GM23338 (cell line): Measurements from ENCODE around the gene FILIP1L. TPM values are rescaled to one million over a fixed set of nuclear protein-coding genes. Genes with fewer than 3 reads are reported as not detected.

Source experiments
- ATAC-seq: fragments of 200-7000 bp; cut with Tn5 transposase; 3 replicates; pipeline ENCODE4 v1.9.1; 2020
- DNase-seq: peaks from one replicate; pipeline ENCODE4 v3.0.0-alpha.2; 2015; ENCODE audit warnings: low spot score
- H2AFZ ChIP-seq: fragments of 200-600 bp; sonication (generic); 2 replicates; pipeline ENCODE4 v1.8.0; 2016; ENCODE audit warnings: antibody characterized with exemption, mild to moderate bottlenecking, moderate library complexity
- H3F3A ChIP-seq: fragments of 200-600 bp; sonication (generic); replicated peaks from 2 replicates; pipeline ENCODE4 v1.8.0; 2017; ENCODE audit warnings: antibody characterized with exemption, mixed run types, low read depth
- H3K27ac ChIP-seq: fragments of 200-600 bp; sonication (generic); 2 replicates; pipeline ENCODE4 v1.6.1; 2016; ENCODE audit warnings: low read depth
- H3K27me3 ChIP-seq: fragments of 200-600 bp; sonication (generic); 2 replicates; pipeline ENCODE4 v1.8.0; 2016; ENCODE audit warnings: mild to moderate bottlenecking, mixed run types, moderate library complexity; ENCODE audit not compliant: insufficient read depth
- H3K36me3 ChIP-seq: fragments of 200-600 bp; sonication (generic); 2 replicates; pipeline ENCODE4 v1.8.0; 2016; ENCODE audit warnings: mild to moderate bottlenecking; ENCODE audit not compliant: insufficient read depth
- H3K4me1 ChIP-seq: fragments of 200-600 bp; sonication (generic); 2 replicates; pipeline ENCODE4 v1.8.0; 2016; ENCODE audit warnings: mild to moderate bottlenecking, moderate library complexity; ENCODE audit not compliant: insufficient read depth
- H3K4me2 ChIP-seq: fragments of 200-600 bp; sonication (generic); 2 replicates; pipeline ENCODE4 v1.7.1; 2017; ENCODE audit warnings: mixed run types
- H3K4me3 ChIP-seq: fragments of 200-600 bp; sonication (generic); 2 replicates; pipeline ENCODE4 v1.6.1; 2016; ENCODE audit warnings: mixed run types
- H3K79me2 ChIP-seq: fragments of 200-600 bp; sonication (generic); replicated peaks from 2 replicates; pipeline ENCODE4 v1.8.0; 2017; ENCODE audit warnings: mild to moderate bottlenecking; ENCODE audit not compliant: insufficient read depth
- H3K9me2 ChIP-seq: fragments of 200-600 bp; sonication (generic); 2 replicates; pipeline ENCODE4 v1.8.0; 2017; ENCODE audit not compliant: insufficient read depth
- H4K20me1 ChIP-seq: fragments of 200-600 bp; sonication (generic); replicated peaks from 2 replicates; pipeline ENCODE4 v1.8.0; 2017; ENCODE audit warnings: mild to moderate bottlenecking; ENCODE audit not compliant: insufficient read depth
- H3K27ac Mint-ChIP-seq: 2 replicates; pipeline ENCODE4 v1.8.0; 2020; ENCODE audit warnings: inconsistent platforms, mild to moderate bottlenecking, moderate library complexity, mixed read lengths
- H3K27me3 Mint-ChIP-seq: 3 replicates; pipeline ENCODE4 v1.8.0; 2022; ENCODE audit warnings: low read depth, mild to moderate bottlenecking, moderate library complexity, mixed read lengths, inconsistent platforms; ENCODE audit not compliant: insufficient read depth, poor library complexity
- H3K36me3 Mint-ChIP-seq: 3 replicates; pipeline ENCODE4 v1.8.0; 2021; ENCODE audit warnings: low read depth, mild to moderate bottlenecking, inconsistent platforms, moderate library complexity, mixed read lengths
- H3K4me1 Mint-ChIP-seq: 3 replicates; pipeline ENCODE4 v1.8.0; 2020; ENCODE audit warnings: mild to moderate bottlenecking, inconsistent platforms, mixed read lengths
- H3K4me3 Mint-ChIP-seq: 3 replicates; pipeline ENCODE4 v1.8.0; 2021; ENCODE audit warnings: moderate library complexity, mild to moderate bottlenecking, inconsistent platforms, mixed read lengths
- H3K9me3 Mint-ChIP-seq: 3 replicates; pipeline ENCODE4 v1.8.0; 2020; ENCODE audit warnings: moderate library complexity, mild to moderate bottlenecking, inconsistent platforms, mixed read lengths
- CREB1 ChIP-seq: fragments of 250-450 bp; sonication (Bioruptor Pico); IDR thresholded peaks from 2 replicates; pipeline ENCODE4 v1.5.0; 2020; ENCODE audit warnings: low read depth, mild to moderate bottlenecking, moderate library complexity
- EZH2 ChIP-seq: fragments of 200-600 bp; sonication (generic); IDR thresholded peaks from one replicate; pipeline ENCODE4 v1.8.0; 2017; ENCODE audit warnings: antibody characterized with exemption, mild to moderate bottlenecking, low read depth; ENCODE audit not compliant: unreplicated experiment
- JUNB ChIP-seq: IDR thresholded peaks from one replicate; pipeline ENCODE4 v1.6.1; 2016; ENCODE audit warnings: antibody characterized with exemption; ENCODE audit not compliant: unreplicated experiment
- POLR2AphosphoS5 ChIP-seq: IDR thresholded peaks from 2 replicates; pipeline ENCODE4 v1.6.1; 2016; ENCODE audit warnings: antibody characterized with exemption, low read depth
- ZNF114 ChIP-seq: fragments of 250-450 bp; sonication (Bioruptor Pico); IDR thresholded peaks from 2 replicates; pipeline ENCODE4 v1.5.0; 2020; ENCODE audit warnings: mild to moderate bottlenecking, moderate library complexity
- ZNF331 ChIP-seq: fragments of 250-450 bp; sonication (Bioruptor Pico); IDR thresholded peaks from 2 replicates; pipeline ENCODE4 v1.5.0; 2020; ENCODE audit warnings: low read depth, mild to moderate bottlenecking, moderate library complexity
- polyA plus RNA-seq: library from polyadenylated mRNA; unstranded; fragments of >200 nt; fragmentation: Nextera tagmentation; extraction: Ambion mirVana; gene quantifications from 2 replicates; pipeline ENCODE4 v1.2.1, GENCODE V29; 2016
- total RNA-seq: library from RNA; depleted of rRNA; stranded (reverse); fragments of >200 nt; shearing (Covaris generic); gene quantifications from 2 replicates; pipeline ENCODE4 v1.2.3, GENCODE V29; 2014
- TF ChIP-seq, protein P1 (sequence below), 2 experiments: fragments of 200-600 bp in 1 of 2; sonication (generic) in 1 of 2; conservative IDR thresholded peaks; 2 replicates each; pipeline versions ENCODE4 v1.5.1 to v1.6.1; 2016 to 2017; ENCODE audit warnings: antibody characterized with exemption in 2 of 2, low read depth in 2 of 2, mild to moderate bottlenecking in 2 of 2, moderate library complexity in 1 of 2
- TF ChIP-seq, protein P2 (sequence below): IDR thresholded peaks from one replicate; pipeline ENCODE4 v1.6.1; 2018; ENCODE audit warnings: antibody characterized with exemption; ENCODE audit not compliant: unreplicated experiment

The FILIP1L gene
- total and polyA plus RNA-seq, 2 experiments from 2014 or later, result 1.6 TPM; not detected in 1

DNA sequence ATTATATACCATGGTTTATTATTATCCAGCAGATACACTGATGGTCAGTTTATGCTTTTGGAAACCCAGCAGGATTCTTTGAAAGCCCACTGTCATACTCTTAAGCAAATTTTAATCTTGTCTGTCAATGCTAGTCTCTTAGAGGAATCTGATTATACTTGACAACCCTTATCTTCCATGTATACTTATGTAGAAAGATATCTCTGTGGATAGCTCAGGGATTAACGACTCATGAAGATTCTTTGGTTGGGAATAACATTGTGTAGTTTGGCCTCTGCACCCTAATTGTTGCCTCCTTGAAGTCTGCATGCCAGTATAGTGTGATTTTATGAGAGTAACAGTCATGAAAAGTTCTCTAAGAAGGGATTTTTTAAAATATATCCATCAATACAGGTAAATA lies 33.0 kb downstream of the FILIP1L start (continued):
- no peak for TF ChIP-seq ZNF114 (CRISPR knock-in tag)
- TF ChIP-seq JUNB, result no peak
- TF ChIP-seq, protein P1, sequence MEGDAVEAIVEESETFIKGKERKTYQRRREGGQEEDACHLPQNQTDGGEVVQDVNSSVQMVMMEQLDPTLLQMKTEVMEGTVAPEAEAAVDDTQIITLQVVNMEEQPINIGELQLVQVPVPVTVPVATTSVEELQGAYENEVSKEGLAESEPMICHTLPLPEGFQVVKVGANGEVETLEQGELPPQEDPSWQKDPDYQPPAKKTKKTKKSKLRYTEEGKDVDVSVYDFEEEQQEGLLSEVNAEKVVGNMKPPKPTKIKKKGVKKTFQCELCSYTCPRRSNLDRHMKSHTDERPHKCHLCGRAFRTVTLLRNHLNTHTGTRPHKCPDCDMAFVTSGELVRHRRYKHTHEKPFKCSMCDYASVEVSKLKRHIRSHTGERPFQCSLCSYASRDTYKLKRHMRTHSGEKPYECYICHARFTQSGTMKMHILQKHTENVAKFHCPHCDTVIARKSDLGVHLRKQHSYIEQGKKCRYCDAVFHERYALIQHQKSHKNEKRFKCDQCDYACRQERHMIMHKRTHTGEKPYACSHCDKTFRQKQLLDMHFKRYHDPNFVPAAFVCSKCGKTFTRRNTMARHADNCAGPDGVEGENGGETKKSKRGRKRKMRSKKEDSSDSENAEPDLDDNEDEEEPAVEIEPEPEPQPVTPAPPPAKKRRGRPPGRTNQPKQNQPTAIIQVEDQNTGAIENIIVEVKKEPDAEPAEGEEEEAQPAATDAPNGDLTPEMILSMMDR (conservative IDR thresholded peaks at IDR 0.05; ENCODE audit: low read depth in 2 of 2), result no peak

DNA sequence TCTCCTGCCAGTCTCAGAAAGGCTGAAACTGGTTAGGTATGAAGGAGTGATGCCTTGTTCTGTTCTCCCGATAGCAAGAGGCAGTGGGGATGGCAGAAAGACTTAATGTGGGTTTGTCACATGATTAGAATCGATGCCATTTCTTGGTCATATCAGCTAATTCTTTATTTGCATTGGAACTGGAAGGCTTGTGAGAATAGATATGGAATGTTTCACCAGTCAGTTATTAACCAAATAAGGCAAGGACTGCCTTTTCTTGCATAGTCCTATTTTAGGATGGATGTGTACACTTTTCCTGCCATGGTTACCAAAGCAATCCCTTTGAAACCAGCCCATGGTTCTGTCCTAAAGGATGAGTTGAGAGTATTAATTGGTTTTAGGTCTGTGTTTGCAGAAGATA lies 33.7 kb downstream of the FILIP1L start:
- H3K36me3 Mint-ChIP-seq, result no peaks in the 10 kb centered on the region

More for the DNA sequence above, 33.7 kb downstream of the FILIP1L start:
- Mint-ChIP-seq H3K27ac (no peak overlapping the region), H3K4me1 (peaks cover 7% of the 10 kb centered on the region; the same call in 2 of the 3 replicates), H3K9me3 (no peaks in the 10 kb centered on the region), H3K4me3 (no peak overlapping the region), H3K27me3 (no peaks in the 10 kb centered on the region)
- Histone ChIP-seq H2AFZ (no peak overlapping the region), H3F3A (no peaks in the 10 kb centered on the region), H3K4me1 (no peaks in the 10 kb centered on the region), H3K79me2 (no peaks in the 10 kb centered on the region), H3K27ac (no peak overlapping the region), H3K4me3 (no peak overlapping the region), H3K36me3 (no peaks in the 10 kb centered on the region), H3K27me3 (no peaks in the 10 kb centered on the region), H4K20me1 (no peaks in the 10 kb centered on the region), H3K9me2 (no peaks in the 10 kb centered on the region), H3K4me2 (no peak overlapping the region)
- no peak for DNase-seq
- TF ChIP-seq, protein P1 (conservative IDR thresholded peaks at IDR 0.05; ENCODE audit: low read depth in 2 of 2), result no peak
- TF ChIP-seq CREB1 (CRISPR knock-in tag), result no peak
- TF ChIP-seq, protein P2, sequence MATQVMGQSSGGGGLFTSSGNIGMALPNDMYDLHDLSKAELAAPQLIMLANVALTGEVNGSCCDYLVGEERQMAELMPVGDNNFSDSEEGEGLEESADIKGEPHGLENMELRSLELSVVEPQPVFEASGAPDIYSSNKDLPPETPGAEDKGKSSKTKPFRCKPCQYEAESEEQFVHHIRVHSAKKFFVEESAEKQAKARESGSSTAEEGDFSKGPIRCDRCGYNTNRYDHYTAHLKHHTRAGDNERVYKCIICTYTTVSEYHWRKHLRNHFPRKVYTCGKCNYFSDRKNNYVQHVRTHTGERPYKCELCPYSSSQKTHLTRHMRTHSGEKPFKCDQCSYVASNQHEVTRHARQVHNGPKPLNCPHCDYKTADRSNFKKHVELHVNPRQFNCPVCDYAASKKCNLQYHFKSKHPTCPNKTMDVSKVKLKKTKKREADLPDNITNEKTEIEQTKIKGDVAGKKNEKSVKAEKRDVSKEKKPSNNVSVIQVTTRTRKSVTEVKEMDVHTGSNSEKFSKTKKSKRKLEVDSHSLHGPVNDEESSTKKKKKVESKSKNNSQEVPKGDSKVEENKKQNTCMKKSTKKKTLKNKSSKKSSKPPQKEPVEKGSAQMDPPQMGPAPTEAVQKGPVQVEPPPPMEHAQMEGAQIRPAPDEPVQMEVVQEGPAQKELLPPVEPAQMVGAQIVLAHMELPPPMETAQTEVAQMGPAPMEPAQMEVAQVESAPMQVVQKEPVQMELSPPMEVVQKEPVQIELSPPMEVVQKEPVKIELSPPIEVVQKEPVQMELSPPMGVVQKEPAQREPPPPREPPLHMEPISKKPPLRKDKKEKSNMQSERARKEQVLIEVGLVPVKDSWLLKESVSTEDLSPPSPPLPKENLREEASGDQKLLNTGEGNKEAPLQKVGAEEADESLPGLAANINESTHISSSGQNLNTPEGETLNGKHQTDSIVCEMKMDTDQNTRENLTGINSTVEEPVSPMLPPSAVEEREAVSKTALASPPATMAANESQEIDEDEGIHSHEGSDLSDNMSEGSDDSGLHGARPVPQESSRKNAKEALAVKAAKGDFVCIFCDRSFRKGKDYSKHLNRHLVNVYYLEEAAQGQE, result no peak
- TF ChIP-seq EZH2, result no peak
- TF ChIP-seq ZNF331 (CRISPR knock-in tag), result no peak
- TF ChIP-seq POLR2AphosphoS5, result no peak
- no peak for ATAC-seq
